Embryonic facial prominence (tissue), 1 donor: ENCODE measurements around the gene THTPA.

Experiments used
- DNase-seq: peaks from one replicate; pipeline ENCODE4 v3.0.0-alpha.2; 2016; ENCODE audit errors: extremely low spot score

The THTPA gene

GRCh38 chr14:23551266-23552028, 4.6 kb upstream of the THTPA start, which contains the start of gene ZFHX2:
Gene ZFHX2, minus strand, starts transcription at chr14:23551765. Its CDS starts 16,440 bp downstream, at chr14:23535325.
- DNase-seq: no peak

- DNase-seq: no peak
Measured at GRCh38 chr14:23555533-23555881, 564 bp upstream of the THTPA start.

GRCh38 chr14:23556700-23557440, 799 bp downstream of the THTPA start:
- no peak for DNase-seq

GRCh38 chr14:23557521-23557920, 1.4 kb downstream of the THTPA start:
- DNase-seq: no peak

GRCh38 chr14:23557946-23558345, 1.9 kb downstream of the THTPA start:
- no peak for DNase-seq

- no peak for DNase-seq
Measured at GRCh38 chr14:23558346-23559009, 2.4 kb downstream of the THTPA start.

GRCh38 chr14:23559010-23559925, 3.2 kb downstream of the THTPA start:
- DNase-seq: no peak

- no peak for DNase-seq
Measured at GRCh38 chr14:23559926-23560520, 4.0 kb downstream of the THTPA start.

GRCh38 chr14:23561259-23561658, 5.2 kb downstream of the THTPA start:
- DNase-seq: no peak

- DNase-seq: no peak
Measured at GRCh38 chr14:23561873-23562821, 6.1 kb downstream of the THTPA start.

- DNase-seq: no peak
Measured at GRCh38 chr14:23562822-23563472, 6.9 kb downstream of the THTPA start.

- no peak for DNase-seq
Measured at GRCh38 chr14:23563473-23564180, 7.6 kb downstream of the THTPA start.

GRCh38 chr14:23564181-23564812, 8.2 kb downstream of the THTPA start:
- no peak for DNase-seq

- no peak for DNase-seq
Measured at GRCh38 chr14:23564876-23565275, 8.8 kb downstream of the THTPA start.

GRCh38 chr14:23565626-23566025, 9.6 kb downstream of the THTPA start:
- no peak for DNase-seq

- no peak for DNase-seq
Measured at GRCh38 chr14:23566112-23566777, 10.2 kb downstream of the THTPA start.

- no peak for DNase-seq
Measured at GRCh38 chr14:23566778-23567185, 10.7 kb downstream of the THTPA start.
